ENCODE measurements around the gene MRPL22. TPM values are rescaled to one million over a fixed set of nuclear protein-coding genes. Genes with fewer than 3 reads are reported as not detected.

Gene MRPL22
- total and polyA plus RNA-seq, 2 donors (not counting 3 experiments of a cell fraction or from before 2014, with no cell fraction given) = 66.9 to 112 TPM

GRCh38 chr5:154896562-154897165, 44.2 kb upstream of the MRPL22 start:
- no peak overlapping the region for H3K9ac ChIP-seq (replicated peaks; ENCODE audit: extremely low read depth, insufficient read depth, low read length)
- no TSS peak for BruUV-seq (replicated peaks)
- no peak for FAIRE-seq
- ChIA-PET CTCF (interaction anchor here (0.7 to 1.5 kb wide), 2 partner anchors 8 to 16 kb away, joined by 3 read pairs; no protein-coding TSS in a partner anchor), POLR2A (no interaction called here)
- H3K4me1 ChIP-seq (ENCODE audit: control insufficient read depth, extremely low read depth, insufficient read depth, low read length) = peaks cover 3% of the 10 kb centered on the region
- no peaks in the 10 kb centered on the region for H4K20me1 ChIP-seq (replicated peaks; ENCODE audit: control insufficient read depth, extremely low read depth, insufficient read depth, low read length)
- no peak overlapping the region for H3K4me2 ChIP-seq (ENCODE audit: insufficient read depth, low read length)
- H3K4me3 ChIP-seq (replicated peaks in 1 of 3; ENCODE audit: insufficient read depth in 1 of 3, low read depth in 1 of 3, low read length in 3 of 3) = no peak overlapping the region
- H3K9me1 ChIP-seq (replicated peaks; ENCODE audit: control insufficient read depth, extremely low read depth, insufficient read depth, low read length) = no peaks in the 10 kb centered on the region
- H2AFZ ChIP-seq (ENCODE audit: low read depth, low read length) = no peak overlapping the region
- intact Hi-C loops (cut with micrococcal nuclease) (no loop called here), dilution Hi-C loops (cut with MboI; ENCODE audit: extremely low pct_ligation_motif_present, low sequenced_read_pairs) (no loop called here)
- no peaks in the 10 kb centered on the region for H3K9me3 ChIP-seq (replicated peaks; ENCODE audit: control insufficient read depth, insufficient read depth, low read length)
- H3K36me3 ChIP-seq (ENCODE audit: control insufficient read depth in 2 of 2, extremely low read depth in 1 of 2, insufficient read depth in 2 of 2, low read length in 2 of 2) = peaks cover 16 to 21% of the 10 kb centered on the region in 2 experiments
- no peak overlapping the region for H3K27ac ChIP-seq (ENCODE audit: insufficient read depth, low read depth, low read length)
- H3K79me2 ChIP-seq (ENCODE audit: control insufficient read depth, insufficient read depth, low read length) = no peaks in the 10 kb centered on the region
- no peaks in the 10 kb centered on the region for H3K27me3 ChIP-seq (ENCODE audit: control insufficient read depth in 2 of 2, insufficient read depth in 2 of 2, low read length in 2 of 2)
- no peak for DNase-seq (ENCODE audit: low read depth, low spot score)
- TF ChIP-seq EZH2 (IDR thresholded peaks at IDR 0.05; ENCODE audit: borderline replicate concordance, low read depth, low read length, severe bottlenecking) = no peak
- no peak for TF ChIP-seq MAX (IDR thresholded peaks at IDR 0.05; ENCODE audit: insufficient read depth, insufficient read length)
- TF ChIP-seq MYC (IDR thresholded peaks at IDR 0.05; ENCODE audit: low read depth, low read length) = no peak
- no peak for TF ChIP-seq GATA2 (IDR thresholded peaks at IDR 0.05; ENCODE audit: insufficient read depth, insufficient read length, low read depth, low read length)
- no peak for TF ChIP-seq POLR2AphosphoS5 (IDR thresholded peaks at IDR 0.05; ENCODE audit: insufficient read depth, low read depth, low read length)
- no peak for TF ChIP-seq CTCF (IDR thresholded peaks at IDR 0.05; ENCODE audit: extremely low read depth in 1 of 2, insufficient read depth in 1 of 2, low read depth in 1 of 2, low read length in 2 of 2)
- no peak for TF ChIP-seq JUN (IDR thresholded peaks at IDR 0.05; ENCODE audit: borderline replicate concordance, insufficient read depth, insufficient read length, low read depth)
- no peak for TF ChIP-seq FOS (IDR thresholded peaks at IDR 0.05; ENCODE audit: borderline replicate concordance, insufficient read depth, low read length)
- TF ChIP-seq POLR2A (IDR thresholded peaks at IDR 0.05; ENCODE audit: low read depth, low read length) = no peak

All from endothelial cell of umbilical vein (primary cell).